WERI-Rb-1 (cell line): ENCODE measurements around the gene GRIK4.
"Not testable (repeated sequence)": the region's sequence is repeated elsewhere in the genome, so short reads cannot be mapped to it uniquely, and the experiment has no call there.

Experiments used
- DNase-seq: peaks from one replicate; pipeline ENCODE4 v3.0.0-alpha.2; 2020
- H3K27ac ChIP-seq: fragments of 250-450 bp; sonication (Bioruptor Pico); 2 replicates; pipeline ENCODE4 v1.5.1; 2020; ENCODE audit warnings: mild to moderate bottlenecking, moderate library complexity
- H3K27me3 ChIP-seq: fragments of 250-450 bp; sonication (Bioruptor Pico); 2 replicates; pipeline ENCODE4 v1.5.1; 2021; ENCODE audit warnings: mild to moderate bottlenecking, low read depth, moderate library complexity; ENCODE audit not compliant: insufficient read depth, severe bottlenecking
- H3K36me3 ChIP-seq: fragments of 250-450 bp; sonication (Bioruptor Pico); 2 replicates; pipeline ENCODE4 v1.5.1; 2020; ENCODE audit warnings: mild to moderate bottlenecking, moderate library complexity
- H3K4me3 ChIP-seq: 2 replicates; pipeline ENCODE4 v1.5.1; 2011; ENCODE audit warnings: low read depth, mild to moderate bottlenecking, control low read depth, low read length
- H3K9me3 ChIP-seq: fragments of 250-450 bp; sonication (Bioruptor Pico); 2 replicates; pipeline ENCODE4 v1.5.1; 2021; ENCODE audit warnings: mild to moderate bottlenecking, moderate library complexity; ENCODE audit not compliant: severe bottlenecking
- TF ChIP-seq, protein P1 (sequence below): IDR thresholded peaks from 2 replicates; pipeline ENCODE4 v1.5.1; 2011; ENCODE audit warnings: low read depth, mild to moderate bottlenecking, control low read depth, inconsistent platforms, low read length

Gene GRIK4

DNA sequence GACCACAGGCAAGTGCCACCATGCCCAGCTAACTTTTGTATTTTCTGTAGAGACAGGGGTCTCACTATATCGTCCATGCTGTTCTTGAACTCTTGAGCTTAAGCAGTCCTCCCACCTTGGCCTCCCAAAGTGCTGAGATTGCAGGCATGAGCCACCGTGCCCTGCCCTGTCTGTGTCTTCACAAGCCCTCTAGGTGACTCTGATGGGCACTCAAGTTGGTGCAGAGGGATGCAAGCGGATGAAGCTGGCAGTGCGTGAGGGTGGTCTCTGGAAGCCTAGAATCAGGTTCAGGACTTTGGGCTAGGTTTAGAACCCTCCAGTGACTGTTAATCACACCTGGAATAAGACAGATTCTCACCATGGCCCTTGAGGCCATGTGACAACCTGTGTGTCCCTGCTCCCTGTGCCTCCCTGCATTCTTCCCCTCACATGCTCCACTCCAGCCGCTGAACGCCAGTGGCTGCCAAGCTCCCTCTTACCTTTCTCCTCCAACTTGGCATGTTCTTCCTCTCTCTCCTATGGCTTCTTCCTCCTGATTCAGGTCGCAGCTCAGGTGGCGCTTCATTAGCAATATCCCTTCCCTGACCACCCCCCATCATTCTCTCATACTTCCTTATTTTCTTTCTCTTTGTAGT, 270.1 kb downstream of the GRIK4 start:
- Histone ChIP-seq H3K27me3 (no peaks in the 10 kb centered on the region), H3K9me3 (no peaks in the 10 kb centered on the region), H3K36me3 (no peaks in the 10 kb centered on the region), H3K4me3 (no peak overlapping the region), H3K27ac (no peak overlapping the region)
- TF ChIP-seq, protein P1, sequence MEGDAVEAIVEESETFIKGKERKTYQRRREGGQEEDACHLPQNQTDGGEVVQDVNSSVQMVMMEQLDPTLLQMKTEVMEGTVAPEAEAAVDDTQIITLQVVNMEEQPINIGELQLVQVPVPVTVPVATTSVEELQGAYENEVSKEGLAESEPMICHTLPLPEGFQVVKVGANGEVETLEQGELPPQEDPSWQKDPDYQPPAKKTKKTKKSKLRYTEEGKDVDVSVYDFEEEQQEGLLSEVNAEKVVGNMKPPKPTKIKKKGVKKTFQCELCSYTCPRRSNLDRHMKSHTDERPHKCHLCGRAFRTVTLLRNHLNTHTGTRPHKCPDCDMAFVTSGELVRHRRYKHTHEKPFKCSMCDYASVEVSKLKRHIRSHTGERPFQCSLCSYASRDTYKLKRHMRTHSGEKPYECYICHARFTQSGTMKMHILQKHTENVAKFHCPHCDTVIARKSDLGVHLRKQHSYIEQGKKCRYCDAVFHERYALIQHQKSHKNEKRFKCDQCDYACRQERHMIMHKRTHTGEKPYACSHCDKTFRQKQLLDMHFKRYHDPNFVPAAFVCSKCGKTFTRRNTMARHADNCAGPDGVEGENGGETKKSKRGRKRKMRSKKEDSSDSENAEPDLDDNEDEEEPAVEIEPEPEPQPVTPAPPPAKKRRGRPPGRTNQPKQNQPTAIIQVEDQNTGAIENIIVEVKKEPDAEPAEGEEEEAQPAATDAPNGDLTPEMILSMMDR = no peak
- DNase-seq = no peak

DNA sequence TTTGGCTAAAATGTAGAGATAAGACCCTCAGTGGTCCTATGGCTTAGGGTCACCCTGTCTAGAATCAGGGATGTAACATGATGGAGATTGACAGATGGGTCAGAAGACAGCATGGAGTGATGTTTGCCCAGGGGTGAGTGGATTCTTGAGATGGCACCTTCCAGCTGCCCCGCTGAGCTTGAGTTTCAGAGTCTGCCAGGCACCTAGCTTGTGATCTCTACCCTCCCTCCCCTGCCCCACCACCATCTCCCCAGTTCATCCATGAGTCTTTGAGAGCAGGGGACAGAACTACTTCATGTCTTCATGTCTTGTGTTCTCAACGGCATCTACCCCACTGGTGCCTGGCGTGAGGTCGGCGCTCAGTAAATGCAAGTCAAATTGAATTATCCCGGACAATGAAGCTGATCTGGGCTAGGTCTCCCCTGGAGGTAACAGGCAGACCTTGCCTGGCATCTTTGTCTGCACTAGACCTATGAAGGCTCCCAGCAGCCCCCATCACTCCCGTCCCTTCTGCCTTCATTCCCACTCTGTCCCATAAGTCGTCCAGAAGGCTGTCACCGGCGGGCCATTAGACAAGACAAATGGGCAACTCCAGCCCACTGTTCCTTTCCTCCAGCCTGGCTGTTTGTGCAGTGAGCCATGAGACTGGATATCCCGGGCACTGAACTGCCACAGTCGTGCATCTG, 273.2 kb downstream of the GRIK4 start:
- H3K27ac ChIP-seq = no peak overlapping the region
- no peaks in the 10 kb centered on the region for H3K36me3 ChIP-seq
- TF ChIP-seq, protein P1 = no peak
- no peaks in the 10 kb centered on the region for H3K9me3 ChIP-seq
- no peaks in the 10 kb centered on the region for H3K27me3 ChIP-seq
- DNase-seq = no peak
- H3K4me3 ChIP-seq = no peak overlapping the region

DNA sequence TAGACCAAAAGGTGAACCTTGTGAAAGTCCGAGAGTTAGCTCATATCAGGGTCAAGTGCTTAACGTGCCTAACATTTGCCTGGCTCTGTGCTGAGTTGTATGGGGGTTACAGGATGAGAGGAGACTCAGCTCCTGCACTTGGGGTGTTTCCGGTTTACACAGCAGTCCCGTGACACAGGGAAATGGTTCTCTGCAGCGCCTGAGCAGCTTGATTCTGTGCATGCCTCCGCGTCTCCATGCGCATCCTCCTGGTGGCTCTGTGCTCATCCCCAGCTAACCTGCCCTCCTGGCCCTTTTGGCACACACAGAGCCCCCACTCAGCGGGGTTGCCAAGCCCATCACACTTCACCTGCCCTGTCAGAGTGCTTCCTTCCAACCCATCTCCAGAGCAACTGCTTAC, 274.0 kb downstream of the GRIK4 start:
- TF ChIP-seq, protein P1 = no peak
- no peak for DNase-seq

DNA sequence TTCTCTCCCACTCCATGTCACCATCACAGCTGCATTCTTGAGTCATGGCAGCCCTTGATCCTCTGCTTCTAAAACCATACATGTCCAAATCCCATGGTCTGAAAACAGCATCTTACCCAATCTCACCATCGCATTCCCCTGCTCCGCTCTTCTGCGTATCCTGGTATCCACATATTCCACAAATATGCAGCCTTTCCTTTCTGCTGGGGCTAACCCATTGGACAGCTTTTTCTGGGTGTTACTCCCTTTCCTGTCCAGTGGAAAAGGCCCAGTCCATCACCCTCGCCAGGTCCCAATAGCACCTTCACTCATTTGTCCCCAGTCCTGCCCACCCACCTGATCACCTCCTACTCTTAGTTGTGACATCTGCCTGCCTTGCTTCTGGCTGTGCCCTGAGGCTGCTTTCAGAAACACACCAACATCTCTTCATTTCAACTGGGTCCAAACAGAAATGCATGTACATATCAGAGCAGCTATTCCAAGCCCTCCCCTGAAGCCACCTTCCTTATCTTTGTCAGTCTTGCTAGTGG, 274.7 kb downstream of the GRIK4 start:
- H3K27me3 ChIP-seq = no peaks in the 10 kb centered on the region

More for the DNA sequence above, 274.0 kb downstream of the GRIK4 start:
- H3K27me3 ChIP-seq = no peaks in the 10 kb centered on the region
- H3K36me3 ChIP-seq = no peaks in the 10 kb centered on the region
- H3K9me3 ChIP-seq = no peaks in the 10 kb centered on the region
- H3K4me3 ChIP-seq = no peak overlapping the region
- H3K27ac ChIP-seq = no peak overlapping the region

GRCh38 chr11:120787224-120787623, 275.7 kb downstream of the GRIK4 start:
- H3K4me3 ChIP-seq, DNase-seq, H3K36me3 ChIP-seq, H3K27me3 ChIP-seq, H3K9me3 ChIP-seq, H3K27ac ChIP-seq: not testable (repeated sequence)

More for the DNA sequence above, 274.7 kb downstream of the GRIK4 start:
- Histone ChIP-seq H3K9me3 (no peaks in the 10 kb centered on the region), H3K36me3 (no peaks in the 10 kb centered on the region), H3K4me3 (no peak overlapping the region), H3K27ac (no peak overlapping the region)
- no peak for DNase-seq
- TF ChIP-seq, protein P1 = no peak

- no peak for DNase-seq
- no peaks in the 10 kb centered on the region for H3K9me3 ChIP-seq
- TF ChIP-seq, protein P1 = no peak
- H3K27ac ChIP-seq = no peak overlapping the region
- no peak overlapping the region for H3K4me3 ChIP-seq
- H3K36me3 ChIP-seq = no peaks in the 10 kb centered on the region
- no peaks in the 10 kb centered on the region for H3K27me3 ChIP-seq
Measured at GRCh38 chr11:120789391-120789790, 277.8 kb downstream of the GRIK4 start.
